Omental fat pad (tissue), 4 donors: ENCODE results near the gene TUFT1. TPM values are rescaled to one million over a fixed set of nuclear protein-coding genes. Genes with fewer than 3 reads are reported as not detected.
"Not testable (repeated sequence)": the region's sequence is repeated elsewhere in the genome, so short reads cannot be mapped to it uniquely, and the experiment has no call there.

Experiments used
- ATAC-seq: fragments of 150-250 bp; one replicate; pipeline ENCODE4 v1.9.1; 2016; ENCODE audit warnings: mild to moderate bottlenecking, moderate library complexity; ENCODE audit not compliant: low FRiP score
- DNase-seq: peaks from one replicate; pipeline ENCODE4 v3.0.0-alpha.2; 2019; ENCODE audit warnings: low spot score
- total RNA-seq, 4 donors: library from RNA; depleted of rRNA; stranded (reverse); fragments of >200 nt; gene quantifications; one replicate each; pipeline ENCODE4 v1.1.0, GENCODE V29; 2016
- TF ChIP-seq, protein P1 (sequence below), 3 donors: fragments of 450-650 bp; IDR thresholded peaks; one replicate each; pipeline ENCODE4 v1.5.1; 2016 to 2017; ENCODE audit warnings: antibody characterized with exemption in 3 of 3, mild to moderate bottlenecking in 3 of 3, moderate library complexity in 2 of 3

TUFT1 gene
- total RNA-seq, 4 donors from 2014 or later: 5.0 to 12.8 (median 7.7) TPM

DNA sequence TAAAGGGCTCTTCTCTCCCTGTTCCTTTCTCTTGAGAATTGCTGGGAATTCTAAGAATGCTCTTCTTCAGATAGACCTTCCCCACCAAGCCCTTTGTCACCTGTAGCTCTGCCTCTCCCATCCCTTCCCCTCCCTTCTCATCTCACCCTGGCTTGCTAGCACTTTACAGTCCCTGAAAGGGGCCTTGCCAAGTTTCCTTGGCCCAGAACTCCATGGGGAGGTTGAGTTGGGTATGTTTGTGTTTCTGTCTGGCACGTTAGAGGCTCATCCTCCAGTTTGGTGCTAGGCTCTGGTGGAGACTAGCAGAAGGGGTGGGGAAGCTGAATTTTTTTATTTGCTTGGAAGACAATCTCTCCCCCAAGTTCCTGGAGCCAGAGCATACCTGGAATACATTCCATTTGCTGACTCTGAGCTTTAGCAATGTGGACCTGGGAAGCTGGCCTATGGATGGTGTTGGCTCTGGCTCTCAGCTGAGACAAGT lies 24.0 kb upstream of the TUFT1 start:
- ATAC-seq: no peak
- DNase-seq: no peak
- TF ChIP-seq, protein P1, sequence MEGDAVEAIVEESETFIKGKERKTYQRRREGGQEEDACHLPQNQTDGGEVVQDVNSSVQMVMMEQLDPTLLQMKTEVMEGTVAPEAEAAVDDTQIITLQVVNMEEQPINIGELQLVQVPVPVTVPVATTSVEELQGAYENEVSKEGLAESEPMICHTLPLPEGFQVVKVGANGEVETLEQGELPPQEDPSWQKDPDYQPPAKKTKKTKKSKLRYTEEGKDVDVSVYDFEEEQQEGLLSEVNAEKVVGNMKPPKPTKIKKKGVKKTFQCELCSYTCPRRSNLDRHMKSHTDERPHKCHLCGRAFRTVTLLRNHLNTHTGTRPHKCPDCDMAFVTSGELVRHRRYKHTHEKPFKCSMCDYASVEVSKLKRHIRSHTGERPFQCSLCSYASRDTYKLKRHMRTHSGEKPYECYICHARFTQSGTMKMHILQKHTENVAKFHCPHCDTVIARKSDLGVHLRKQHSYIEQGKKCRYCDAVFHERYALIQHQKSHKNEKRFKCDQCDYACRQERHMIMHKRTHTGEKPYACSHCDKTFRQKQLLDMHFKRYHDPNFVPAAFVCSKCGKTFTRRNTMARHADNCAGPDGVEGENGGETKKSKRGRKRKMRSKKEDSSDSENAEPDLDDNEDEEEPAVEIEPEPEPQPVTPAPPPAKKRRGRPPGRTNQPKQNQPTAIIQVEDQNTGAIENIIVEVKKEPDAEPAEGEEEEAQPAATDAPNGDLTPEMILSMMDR (IDR thresholded peaks at IDR 0.05): no peak

DNA sequence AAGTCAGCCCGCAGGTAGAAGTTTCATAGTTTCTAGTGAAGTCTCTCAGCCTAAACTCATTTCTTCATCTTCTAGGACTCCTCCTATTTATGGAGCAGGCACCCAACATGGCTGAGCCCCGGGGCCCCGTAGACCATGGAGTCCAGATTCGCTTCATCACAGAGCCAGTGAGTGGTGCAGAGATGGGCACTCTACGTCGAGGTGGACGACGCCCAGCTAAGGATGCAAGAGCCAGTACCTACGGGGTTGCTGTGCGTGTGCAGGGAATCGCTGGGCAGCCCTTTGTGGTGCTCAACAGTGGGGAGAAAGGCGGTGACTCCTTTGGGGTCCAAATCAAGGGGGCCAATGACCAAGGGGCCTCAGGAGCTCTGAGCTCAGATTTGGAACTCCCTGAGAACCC lies 21.7 kb upstream of the TUFT1 start:
- DNase-seq: no peak
- TF ChIP-seq, protein P1 (IDR thresholded peaks at IDR 0.05): no peak
- no peak for ATAC-seq

- no peak for DNase-seq
- ATAC-seq: no peak
- TF ChIP-seq, protein P1 (IDR thresholded peaks at IDR 0.05): no peak
These were observed 21.2 kb upstream of the TUFT1 start for GRCh38 chr1:151518936-151519335.

- ATAC-seq (no peak), DNase-seq (no peak)
- TF ChIP-seq, protein P1 (IDR thresholded peaks at IDR 0.05): no peak
These were observed 20.4 kb upstream of the TUFT1 start for GRCh38 chr1:151519667-151520066.

- ATAC-seq (no peak), DNase-seq (no peak)
- TF ChIP-seq, protein P1 (IDR thresholded peaks at IDR 0.05): no peak
These were observed 19.8 kb upstream of the TUFT1 start for GRCh38 chr1:151520359-151520758.

GRCh38 chr1:151522427-151522826 lies 17.7 kb upstream of the TUFT1 start:
- DNase-seq, ATAC-seq: not testable (repeated sequence)

DNA sequence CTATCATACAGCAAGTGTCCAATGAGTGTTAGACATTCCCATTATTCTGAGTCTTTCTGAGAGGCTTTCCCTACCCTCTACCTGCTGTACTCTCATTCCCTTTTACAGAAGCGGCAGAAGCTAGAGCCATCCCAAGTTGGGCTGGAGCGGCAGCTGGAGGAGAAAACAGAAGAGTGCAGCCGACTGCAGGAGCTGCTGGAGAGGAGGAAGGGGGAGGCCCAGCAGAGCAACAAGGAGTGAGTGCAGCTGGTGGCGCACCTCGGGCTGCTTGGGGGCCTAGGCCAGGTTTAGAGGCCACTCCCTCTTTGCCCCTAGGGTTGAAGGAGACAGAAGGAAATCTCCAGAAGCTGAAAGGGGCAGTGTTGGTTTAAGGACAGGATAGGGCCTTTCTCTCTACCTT lies 16.8 kb upstream of the TUFT1 start:
- ATAC-seq (no peak), DNase-seq (no peak)
- TF ChIP-seq, protein P1 (IDR thresholded peaks at IDR 0.05): no peak

DNA sequence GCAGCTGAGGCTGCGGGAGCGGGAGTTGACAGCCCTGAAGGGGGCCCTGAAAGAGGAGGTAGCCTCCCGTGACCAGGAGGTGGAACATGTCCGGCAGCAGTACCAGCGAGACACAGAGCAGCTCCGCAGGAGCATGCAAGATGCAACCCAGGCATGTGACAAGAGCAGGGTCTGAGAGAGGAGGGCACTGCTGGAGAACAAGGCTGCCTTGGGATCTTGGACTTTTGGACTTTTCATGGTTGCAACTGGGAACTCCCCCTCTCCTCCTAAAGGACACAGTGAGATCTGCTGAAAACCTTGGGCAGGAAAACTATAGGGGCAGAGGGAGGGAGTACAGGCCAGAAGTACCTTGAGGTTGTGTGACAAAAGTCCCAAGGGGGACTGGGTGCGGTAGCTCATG lies 15.4 kb upstream of the TUFT1 start:
- ATAC-seq (no peak), DNase-seq (no peak)
- TF ChIP-seq, protein P1 (IDR thresholded peaks at IDR 0.05): no peak
